ENCODE results near the gene PALD1.
A peak's percentile ranks its signal among the peaks of the same experiment; 100 is the strongest.

PALD1 gene

DNA sequence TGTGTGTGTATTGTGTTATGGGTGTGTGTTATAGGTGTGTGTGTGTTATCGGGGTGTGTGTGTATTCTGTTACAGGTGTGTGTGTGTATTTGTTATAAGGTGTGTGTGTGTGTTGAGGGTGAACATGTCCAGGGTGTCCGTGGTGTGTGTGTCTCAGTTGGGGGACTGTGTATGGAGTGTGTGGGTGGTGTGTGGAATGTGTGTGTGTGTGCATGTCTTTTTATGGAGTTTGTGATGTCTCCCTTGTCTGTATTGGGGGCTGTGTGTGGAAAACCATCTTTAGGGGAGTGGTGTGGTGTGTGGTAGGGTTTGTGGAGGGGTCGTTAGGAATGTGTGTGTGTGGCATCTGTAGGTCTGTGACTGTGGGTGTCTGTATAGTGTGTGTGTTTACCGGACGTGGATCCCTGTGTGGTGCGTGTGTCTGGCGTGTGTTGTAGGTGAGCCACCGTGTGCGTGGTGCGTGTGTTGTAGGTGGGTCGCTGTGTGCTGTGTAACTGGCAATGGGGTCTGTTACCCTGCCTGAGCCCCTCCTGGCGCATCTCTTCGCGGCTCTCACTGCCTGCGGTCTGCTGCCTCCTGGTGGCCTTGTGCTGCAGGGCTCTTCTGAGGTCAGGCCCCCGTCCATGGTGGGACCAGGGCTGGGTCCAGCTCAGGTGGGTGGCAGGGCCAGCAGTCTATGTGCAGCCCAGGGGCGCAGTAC is 61.7 kb downstream of the PALD1 start:
- no peak overlapping the region for H3K4me3 ChIP-seq (ENCODE audit: low read length)
- peak; percentile 12 for DNase-seq (ENCODE audit: low read depth)
- TF ChIP-seq, protein P1, sequence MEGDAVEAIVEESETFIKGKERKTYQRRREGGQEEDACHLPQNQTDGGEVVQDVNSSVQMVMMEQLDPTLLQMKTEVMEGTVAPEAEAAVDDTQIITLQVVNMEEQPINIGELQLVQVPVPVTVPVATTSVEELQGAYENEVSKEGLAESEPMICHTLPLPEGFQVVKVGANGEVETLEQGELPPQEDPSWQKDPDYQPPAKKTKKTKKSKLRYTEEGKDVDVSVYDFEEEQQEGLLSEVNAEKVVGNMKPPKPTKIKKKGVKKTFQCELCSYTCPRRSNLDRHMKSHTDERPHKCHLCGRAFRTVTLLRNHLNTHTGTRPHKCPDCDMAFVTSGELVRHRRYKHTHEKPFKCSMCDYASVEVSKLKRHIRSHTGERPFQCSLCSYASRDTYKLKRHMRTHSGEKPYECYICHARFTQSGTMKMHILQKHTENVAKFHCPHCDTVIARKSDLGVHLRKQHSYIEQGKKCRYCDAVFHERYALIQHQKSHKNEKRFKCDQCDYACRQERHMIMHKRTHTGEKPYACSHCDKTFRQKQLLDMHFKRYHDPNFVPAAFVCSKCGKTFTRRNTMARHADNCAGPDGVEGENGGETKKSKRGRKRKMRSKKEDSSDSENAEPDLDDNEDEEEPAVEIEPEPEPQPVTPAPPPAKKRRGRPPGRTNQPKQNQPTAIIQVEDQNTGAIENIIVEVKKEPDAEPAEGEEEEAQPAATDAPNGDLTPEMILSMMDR (IDR thresholded peaks at IDR 0.05; ENCODE audit: insufficient read depth, low read depth, low read length, missing control alignments) = peak; percentile 55

GRCh38 chr10:70540789-70541360 is 62.3 kb downstream of the PALD1 start:
- TF ChIP-seq, protein P1 (IDR thresholded peaks at IDR 0.05; ENCODE audit: insufficient read depth, low read depth, low read length, missing control alignments) = no peak
- no peak for DNase-seq (ENCODE audit: low read depth)
- H3K4me3 ChIP-seq (ENCODE audit: low read length) = no peak overlapping the region

DNA sequence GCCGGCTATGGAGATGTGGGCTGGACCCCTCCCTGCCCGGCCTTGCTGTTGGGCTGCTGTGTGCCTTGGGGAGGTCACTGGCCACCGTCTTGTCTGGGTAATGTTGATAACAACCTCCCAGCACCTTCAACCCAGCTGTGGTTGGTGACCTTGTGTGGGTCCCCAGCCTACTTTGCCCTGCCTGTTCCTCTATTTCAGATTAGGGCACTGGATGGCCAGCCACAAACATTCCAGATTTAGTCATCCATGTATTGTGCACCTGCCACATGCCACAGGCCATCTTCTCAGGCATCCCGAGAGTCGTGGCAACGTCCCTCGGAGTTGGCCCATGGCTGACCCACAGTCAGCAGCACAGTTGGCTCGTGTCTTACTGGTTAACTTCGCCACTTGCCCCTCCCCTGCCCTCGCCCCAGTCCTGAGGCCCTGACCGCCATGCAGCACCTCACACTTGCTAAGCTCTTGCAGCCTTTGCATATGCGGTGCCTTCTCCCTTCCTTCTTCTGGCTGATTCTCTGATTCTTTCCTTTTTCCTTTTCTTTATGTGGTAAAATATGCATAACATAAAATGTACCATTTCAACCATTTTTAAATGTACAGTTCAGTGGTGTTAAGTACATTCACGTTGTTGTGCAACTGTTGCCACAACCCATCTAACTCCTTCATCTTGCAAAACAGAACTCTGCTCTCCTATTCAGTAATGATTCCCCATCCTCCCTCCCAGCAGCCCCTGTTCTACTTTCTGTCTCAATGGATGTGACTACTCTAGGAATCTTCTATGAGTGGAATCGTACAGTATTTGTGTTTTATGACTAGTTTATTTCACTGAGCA is 63.4 kb downstream of the PALD1 start:
- TF ChIP-seq, protein P1 (IDR thresholded peaks at IDR 0.05; ENCODE audit: insufficient read depth, low read depth, low read length, missing control alignments) = no peak
- H3K4me3 ChIP-seq (ENCODE audit: low read length) = no peak overlapping the region
- DNase-seq (ENCODE audit: low read depth) = no peak

DNA sequence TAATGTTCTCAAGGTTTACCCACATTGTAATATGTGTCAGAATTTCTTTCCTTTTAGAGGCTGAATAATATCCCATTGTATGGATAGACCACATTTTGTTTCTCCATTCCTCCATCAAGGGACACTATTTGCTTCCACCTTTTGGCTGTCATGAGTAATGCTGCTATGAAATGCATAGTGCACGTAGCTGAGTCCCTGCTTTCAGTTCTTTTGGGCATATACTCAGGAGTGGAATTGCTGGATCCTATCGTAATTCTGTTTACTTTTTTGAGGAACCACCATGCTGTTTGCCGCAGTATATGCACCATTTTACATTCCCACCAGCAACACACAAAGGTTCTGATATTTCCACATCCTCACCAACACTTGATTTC is 64.0 kb downstream of the PALD1 start:
- no peak for DNase-seq (ENCODE audit: low read depth)

GRCh38 chr10:70543911-70544310 is 65.3 kb downstream of the PALD1 start:
- TF ChIP-seq, protein P1 (IDR thresholded peaks at IDR 0.05; ENCODE audit: insufficient read depth, low read depth, low read length, missing control alignments) = no peak
- no peak overlapping the region for H3K4me3 ChIP-seq (ENCODE audit: low read length)
- DNase-seq (ENCODE audit: low read depth) = no peak

More for the DNA sequence above, 64.0 kb downstream of the PALD1 start:
- TF ChIP-seq, protein P1 (IDR thresholded peaks at IDR 0.05; ENCODE audit: insufficient read depth, low read depth, low read length, missing control alignments) = peak; percentile 32
- H3K4me3 ChIP-seq (ENCODE audit: low read length) = no peak overlapping the region

DNA sequence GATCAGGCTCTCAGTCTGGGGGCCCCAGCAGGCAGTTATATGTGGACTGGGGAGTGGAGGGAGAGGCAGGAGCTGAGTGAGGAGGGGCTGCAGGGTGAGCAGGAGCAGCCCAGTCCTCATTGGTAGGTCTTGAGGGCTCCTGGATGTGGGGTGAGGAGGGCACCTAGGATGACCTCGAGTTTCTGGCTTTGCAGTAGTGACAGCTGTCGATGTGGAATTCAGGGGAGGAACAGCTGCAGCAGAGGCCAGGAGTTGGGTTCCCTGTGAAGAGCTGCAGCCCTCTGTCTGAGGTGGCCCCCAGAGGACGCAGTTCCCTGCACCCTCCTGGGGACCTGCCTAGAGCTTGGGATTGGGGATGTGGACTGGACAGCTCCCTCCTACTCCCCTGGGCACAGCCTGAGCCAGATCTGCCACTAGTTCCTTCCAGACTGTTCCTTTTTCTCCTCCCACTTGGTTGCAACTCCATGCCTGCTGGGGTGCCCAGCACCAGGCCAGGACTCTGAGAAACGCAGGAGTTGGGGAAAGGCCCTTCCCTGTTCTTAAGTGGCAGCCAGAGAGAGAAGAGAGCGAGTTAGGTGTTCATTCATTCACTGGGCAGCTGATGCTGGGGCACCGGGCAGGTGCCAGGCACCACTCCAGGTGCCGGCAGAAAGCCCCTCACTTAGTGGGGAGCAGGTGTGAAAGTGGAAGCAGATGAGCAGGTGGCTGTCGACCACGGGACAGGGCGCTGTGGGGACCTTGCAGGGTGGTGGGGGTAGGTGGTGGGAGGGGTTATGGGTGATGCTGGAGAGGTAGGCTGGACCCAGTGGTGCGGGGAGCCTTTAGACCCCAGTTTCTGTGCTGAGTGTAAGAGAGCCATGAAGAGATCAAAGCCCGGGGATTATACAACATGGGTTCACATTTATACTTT is 66.1 kb downstream of the PALD1 start:
- TF ChIP-seq, protein P1 (IDR thresholded peaks at IDR 0.05; ENCODE audit: insufficient read depth, low read depth, low read length, missing control alignments) = no peak
- no peak for DNase-seq (ENCODE audit: low read depth)
- H3K4me3 ChIP-seq (ENCODE audit: low read length) = no peak overlapping the region

All from epithelial cell of esophagus (primary cell).